CD4-positive, alpha-beta T cell treated with Interleukin-6 for 4 hours (primary cell): ENCODE results near the gene MAGI2.
"Not testable (repeated sequence)": the region's sequence is repeated elsewhere in the genome, so short reads cannot be mapped to it uniquely, and the experiment has no call there.

Experiments
- DNase-seq: peaks from one replicate; pipeline ENCODE4 v3.0.0-alpha.2; 2020; ENCODE audit warnings: mixed read lengths

The MAGI2 gene

DNA sequence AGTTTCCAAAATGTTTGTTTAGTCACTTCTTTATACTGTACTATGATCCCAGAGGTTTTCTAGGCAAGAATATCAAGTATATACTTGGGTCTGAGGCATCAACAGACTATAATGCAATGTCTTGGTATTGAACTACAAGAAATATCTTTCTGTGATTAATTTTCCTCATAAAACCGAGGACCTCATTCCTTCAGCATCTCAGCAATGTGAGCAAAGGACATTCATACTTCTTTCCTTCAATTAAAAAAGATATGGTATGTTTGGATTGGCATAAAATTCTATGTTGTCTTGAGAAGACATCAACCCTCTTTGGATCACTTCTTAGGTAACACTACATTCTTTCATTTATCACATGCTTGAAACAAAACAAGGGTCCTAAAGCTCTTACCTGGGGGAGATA is 1130.3 kb downstream of the MAGI2 start:
- no peak for DNase-seq

DNA sequence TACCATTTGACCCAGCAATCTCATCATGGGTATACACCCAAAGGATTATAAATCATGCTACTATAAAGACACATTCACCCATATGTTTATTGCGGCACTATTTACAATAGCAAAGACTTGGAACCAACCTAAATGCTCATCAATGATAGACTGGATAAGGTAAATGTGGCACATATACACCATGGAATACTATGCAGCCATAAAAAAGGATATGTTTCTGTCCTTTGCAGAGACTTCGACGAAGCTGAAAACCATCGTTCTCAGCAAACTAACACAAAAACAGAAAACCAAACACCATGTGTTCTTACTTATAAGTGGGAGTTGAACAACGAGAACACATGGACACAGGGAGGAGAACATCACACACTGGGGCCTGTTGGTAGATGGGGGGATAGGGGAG is 1131.2 kb downstream of the MAGI2 start:
- DNase-seq = not testable (repeated sequence)

DNA sequence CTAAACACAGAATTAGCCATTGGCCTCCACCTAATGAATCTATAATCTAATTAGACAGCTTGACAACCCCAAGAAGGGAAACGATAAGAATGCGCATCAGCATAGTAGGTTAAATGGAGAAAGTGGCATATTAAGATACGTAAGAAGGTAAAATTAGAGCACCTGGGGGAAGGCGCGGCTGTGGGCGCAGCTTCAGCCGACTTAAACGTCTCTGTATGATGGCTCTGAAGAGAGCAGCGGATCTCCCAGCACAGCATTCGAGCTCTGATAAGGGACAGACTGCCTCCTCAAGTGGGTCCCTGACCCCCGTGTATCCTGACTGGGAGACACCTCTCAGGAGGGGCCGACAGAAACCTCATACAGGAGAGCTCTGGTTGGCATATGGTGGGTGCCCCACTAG is 1136.1 kb downstream of the MAGI2 start:
- DNase-seq = no peak

DNA sequence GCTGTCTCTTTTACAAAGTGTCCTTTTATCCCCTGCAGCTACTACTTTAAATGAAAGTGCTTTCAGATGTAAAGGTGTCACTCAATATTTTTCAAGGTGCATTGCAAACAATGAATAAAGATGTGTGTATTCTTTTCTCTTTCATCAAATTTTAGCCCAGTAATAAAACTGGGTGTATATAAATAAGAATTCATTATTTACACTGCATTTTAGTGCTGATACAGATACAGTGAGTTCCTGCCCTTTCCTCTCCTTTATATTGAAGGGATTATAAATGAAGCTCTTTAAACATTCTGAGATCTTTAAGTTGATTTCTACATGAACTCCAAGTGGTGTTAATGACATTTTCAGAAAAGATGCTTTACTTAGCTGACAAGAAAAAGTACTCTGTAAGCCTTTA is 1137.4 kb downstream of the MAGI2 start:
- no peak for DNase-seq

DNA sequence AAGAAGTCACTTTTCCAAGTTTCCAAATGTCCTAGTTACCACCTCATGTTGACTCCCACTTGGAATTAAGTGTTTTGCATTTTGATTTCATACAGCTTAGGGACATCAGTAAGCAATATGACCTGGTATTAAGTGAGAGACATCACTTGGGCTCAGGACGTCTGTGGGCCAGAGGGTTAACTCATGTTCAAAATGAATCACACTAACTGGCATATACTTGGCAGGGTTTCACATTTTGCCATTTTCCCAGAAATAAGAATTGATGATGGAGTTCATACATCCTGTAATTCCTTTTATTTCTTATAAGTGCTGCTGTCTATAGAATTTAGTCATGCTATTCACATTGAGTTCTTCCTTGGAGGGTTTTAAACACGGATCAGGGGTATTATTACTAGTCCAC is 1138.3 kb downstream of the MAGI2 start:
- DNase-seq = no peak

DNA sequence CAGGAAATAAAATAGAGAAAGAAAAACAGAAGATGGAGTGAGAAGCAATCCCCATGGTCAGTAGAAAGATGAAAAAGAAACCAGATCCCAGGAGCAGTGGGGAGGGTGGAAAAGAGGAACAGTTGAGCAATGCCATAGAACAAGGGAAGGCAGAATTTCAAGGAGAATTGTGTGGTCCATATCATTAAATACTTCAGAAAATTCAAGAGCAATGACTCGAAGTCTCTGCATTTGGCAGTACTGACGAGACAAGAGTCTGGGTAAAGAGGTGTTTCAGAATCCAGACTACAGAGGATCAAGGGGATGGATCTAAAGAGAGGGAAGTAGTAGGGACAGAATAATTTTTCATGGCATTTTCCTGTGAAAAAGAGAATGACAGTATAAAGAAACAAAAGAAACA is 1142.3 kb downstream of the MAGI2 start:
- DNase-seq = no peak

DNA sequence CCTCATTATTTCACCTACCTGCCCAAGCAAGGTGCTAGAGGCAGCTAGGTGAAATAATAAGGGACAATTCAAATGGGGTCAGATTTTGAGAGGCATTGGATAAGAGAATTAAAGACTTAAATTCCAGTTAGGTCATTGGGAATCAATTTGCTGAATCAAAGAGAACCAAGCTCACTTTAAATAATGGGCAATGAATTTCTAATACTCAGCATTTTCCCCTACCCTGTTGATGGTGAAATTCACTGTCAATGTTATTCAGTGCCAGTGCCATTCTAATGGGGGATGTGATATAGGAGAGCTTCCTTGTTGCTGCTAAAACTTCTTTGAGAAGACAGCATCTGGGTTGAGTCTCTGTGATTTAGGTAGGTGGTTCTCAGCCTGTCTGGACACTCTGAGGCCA is 1145.6 kb downstream of the MAGI2 start:
- DNase-seq = no peak

DNA sequence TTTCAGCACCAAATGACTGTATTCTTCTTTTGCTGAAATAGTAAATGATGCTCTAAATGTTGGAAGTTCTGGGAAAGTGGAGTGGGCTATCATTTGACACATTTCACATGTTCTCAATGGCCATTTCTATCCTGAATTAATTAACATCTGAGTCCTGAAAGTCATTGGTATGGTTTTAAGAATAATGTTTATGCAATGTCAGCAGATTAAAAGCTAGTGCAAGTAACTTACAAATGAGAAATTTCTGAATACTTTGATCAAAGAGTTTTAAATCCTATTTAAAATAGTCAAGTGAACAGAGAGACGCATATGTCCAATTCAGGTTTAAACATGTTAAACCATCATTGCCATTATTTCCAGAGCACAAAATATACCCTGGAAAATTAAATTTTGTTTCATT is 1146.8 kb downstream of the MAGI2 start:
- no peak for DNase-seq

DNA sequence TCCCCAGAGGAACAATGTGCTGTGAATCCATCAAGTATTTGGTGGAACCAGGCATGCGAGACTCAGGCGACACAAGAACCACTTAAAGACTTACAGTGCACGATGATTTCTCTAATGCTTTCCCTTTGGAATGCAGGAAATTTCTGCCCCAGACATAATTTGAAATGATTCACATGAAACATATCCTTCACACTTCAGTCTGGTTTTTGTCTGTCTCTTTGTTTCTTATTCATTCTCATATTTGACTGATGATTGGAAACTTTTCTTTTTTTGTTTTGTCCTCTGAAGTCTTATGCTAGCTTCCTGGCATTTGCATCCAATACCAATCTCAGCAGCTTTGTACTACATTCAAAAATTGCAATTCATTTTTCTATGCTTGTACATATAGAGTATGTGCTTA is 1152.1 kb downstream of the MAGI2 start:
- DNase-seq = no peak

DNA sequence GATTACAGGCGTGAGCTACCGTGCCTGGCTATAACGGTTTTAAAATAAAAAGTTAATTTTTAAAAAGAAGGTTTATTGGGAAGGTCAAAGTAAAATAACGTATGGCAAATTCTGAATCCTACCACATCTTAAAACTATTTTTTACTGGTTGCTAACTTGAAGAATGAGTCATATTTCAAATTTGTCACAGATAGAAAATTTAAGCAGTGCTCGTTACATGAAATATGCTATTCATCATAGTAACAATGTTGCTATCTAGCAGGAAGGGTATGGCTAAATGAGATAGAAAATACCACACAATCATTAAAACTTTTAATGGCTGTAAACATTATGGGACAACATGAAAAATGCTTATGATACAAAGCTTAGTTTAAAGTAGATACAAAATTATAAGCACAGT is 1154.4 kb downstream of the MAGI2 start:
- DNase-seq = no peak

DNA sequence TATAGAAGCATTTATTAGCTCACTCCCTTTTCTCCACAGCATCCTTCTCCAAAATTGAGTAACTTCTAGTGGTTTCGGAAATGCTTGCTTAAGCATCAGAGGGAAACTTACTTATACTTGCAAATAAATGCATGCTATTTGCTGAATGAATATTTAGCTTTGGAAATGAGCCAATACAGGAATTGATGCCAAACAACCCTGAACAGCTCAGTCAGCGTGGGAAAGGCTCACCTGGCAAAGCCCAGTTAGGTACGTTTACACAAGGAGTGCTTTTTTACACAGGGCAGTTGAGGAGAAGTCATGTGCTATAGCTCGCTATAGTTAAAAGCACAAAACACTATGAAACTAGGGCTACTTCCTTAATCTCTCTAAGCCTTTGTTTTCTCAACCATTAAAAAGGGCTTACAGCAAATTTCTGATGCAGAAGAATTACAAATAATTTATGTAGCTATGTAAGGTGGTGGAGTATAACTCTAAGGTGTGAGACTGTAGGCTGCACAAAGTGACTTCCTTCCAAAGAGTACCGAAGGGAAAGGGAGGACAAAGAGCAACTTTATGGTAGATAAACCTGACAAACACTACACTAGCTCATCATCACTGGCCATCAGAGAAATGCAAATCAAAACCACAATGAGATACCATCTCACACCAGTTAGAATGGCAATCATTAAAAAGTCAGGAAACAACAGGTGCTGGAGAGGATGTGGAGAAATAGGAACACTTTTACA is 1156.7 kb downstream of the MAGI2 start:
- no peak for DNase-seq

DNA sequence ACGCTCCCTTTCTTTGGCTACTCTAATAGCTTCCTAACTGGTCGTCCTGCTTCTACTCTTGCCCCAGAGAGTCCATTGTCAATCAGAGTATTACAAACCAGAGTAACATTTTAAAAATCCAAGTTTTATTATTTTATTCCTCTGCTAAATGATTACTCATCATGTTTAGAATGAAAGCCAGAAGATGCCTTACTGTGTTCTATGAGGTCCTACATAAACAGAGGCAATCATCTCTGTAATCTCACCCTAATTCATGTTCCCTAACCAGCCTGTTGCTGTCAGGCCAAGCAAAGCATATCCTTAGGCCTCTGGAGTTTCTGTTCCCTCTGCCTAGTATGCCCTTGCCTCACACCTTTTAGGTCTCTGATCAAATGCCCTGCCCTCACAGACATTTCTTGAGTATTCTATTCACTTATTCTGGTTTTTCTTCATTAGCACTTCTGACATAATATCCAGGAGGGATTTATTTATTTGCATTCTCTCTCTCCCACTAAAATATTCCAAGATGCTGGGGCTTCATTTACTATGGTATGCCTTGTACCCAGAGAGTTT is 1157.3 kb downstream of the MAGI2 start:
- no peak for DNase-seq

DNA sequence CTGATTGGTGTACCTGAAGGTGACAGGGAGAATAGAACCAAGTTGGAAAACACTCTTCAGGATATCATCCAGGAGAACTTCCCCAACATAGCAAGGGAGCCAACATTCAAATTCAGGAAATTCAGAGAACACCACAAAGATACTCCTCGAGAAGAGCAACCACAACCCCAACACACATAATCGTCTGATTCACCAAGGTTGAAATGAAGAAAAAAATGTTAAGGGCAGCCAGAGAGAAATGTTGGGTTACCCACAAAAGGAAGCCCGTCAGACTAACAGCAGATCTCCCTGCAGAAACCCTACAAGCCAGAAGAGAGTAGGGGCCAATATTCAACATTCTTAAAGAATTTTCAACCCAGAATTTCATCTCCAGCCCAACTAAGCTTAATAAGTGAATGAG is 1164.0 kb downstream of the MAGI2 start:
- DNase-seq = not testable (repeated sequence)

DNA sequence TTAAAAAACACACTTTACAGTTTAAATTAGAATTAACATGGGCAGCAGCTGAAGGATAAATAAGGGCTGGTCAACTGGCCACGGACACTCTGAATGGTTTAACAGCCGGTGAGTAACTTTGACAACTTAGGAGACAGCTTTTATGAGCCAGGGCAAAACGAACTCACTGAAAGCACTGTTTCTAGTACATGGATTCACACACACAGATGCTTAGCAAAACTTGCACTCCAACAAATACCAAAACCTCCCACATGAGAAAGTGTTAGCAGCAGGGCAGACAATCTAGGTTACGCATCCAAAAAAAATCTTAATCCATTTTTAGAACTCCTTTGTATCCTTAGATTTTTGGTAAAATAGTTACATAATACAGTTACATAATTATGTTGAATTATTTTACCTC is 1168.5 kb downstream of the MAGI2 start:
- no peak for DNase-seq

DNA sequence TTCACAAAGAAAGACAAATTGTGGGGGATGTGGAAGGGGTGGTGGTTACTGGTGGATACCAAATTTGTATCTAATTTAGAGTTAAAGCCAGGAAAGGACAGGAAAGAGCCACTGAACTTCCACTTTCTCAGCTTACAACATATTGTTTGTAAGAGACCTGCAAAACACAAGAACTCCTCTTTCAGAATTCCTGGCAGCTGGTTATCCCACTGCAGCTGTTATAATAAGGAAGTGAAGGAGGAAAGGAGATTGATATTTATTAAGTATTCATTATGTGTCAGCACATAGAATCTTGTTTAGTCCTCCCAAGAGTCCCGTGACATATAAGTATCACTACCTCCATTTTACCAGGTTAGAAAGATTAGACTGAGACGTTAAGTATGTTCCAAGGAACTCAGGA is 1173.2 kb downstream of the MAGI2 start:
- no peak for DNase-seq

DNA sequence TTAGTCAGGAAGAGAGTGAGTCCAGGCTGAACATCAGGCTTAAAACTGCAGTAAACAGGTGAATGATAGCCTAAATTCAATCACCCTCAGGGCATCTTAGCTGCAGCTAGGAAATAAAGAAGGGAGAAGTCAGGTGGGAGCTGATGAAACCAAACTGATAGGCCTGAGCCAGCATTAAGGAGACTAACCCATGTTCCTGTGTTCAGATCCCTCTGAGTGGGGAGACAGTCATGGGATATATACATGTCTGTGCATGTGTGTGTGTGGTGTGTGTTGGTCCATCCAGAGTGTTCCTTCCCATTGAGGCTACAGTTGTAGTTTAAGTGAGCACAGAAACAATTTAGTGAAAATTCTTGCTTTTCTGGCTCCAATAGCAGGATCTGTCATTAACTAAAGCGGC is 1174.0 kb downstream of the MAGI2 start:
- no peak for DNase-seq

DNA sequence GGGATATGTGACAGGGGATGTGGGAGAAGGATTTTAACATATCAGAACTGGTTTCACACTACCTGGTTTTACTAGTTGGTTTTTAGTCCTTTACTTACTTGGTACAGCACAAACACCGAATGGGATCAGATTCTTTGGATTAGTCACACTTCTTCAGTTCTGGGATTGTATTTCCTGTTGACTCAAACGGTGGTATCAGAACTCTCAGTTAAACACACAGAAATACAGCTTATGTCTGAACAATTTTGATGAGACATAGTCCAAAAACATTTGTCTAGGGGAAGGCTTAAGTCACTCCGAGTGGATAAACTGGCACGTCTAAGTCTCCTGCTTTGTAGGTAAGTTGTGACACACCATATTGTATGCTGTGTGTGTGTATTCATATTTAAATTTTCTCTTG is 1174.4 kb downstream of the MAGI2 start:
- DNase-seq = no peak

DNA sequence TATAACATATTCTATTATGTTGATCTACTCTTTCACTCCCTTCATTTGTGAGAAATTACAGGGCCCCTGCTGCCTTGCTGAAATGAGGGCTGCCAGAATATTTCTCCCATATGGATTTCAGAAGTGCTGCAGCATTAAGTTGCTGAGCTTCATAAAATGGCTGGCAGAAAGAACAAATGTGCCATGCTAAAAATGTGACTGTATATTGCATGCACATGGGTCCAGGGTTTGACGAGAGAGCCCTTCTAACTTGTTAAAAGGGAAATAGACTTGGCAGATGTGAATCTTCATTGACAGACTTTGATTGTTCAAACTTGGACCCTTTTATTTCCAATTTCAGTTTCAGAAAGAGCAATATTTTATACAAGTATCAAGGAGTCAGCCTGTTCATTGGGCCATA is 1186.3 kb downstream of the MAGI2 start:
- DNase-seq = no peak

DNA sequence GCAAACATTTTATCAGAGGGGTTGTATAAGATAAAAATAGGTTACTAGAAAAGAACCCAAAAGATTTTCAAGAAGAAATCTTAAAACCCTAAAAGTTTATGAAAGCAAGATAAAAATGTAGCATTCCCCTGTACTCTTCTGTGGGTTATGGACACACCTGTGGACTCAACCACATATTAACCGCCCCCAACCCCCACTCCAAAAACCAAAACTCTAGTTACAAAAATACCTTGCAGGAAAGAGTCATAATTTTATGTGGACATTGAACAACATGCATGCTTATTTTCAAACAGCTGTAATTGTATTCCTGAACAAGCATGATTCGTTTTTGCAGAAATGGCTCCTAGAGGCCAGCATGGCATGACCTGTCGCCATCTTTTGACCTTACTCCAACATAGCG is 1188.0 kb downstream of the MAGI2 start:
- DNase-seq = no peak

DNA sequence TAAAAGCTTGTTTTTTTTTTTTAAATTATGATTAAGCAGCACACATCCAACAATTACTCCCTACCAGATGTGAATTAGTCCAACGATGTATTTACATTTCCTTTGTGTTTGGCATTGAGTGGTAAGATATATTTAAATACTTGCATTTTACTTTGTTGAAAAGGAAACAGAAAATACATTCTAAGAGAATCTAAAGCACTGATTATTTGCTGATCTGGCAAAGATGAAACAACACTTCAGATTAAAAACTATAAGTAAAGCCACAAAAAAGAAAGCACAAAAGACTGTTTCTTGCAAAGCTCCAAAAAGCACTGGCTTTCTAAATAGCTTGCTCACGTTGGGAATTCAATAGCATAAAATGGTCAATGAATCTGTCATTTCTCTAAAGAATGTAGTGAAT is 1188.4 kb downstream of the MAGI2 start:
- no peak for DNase-seq

DNA sequence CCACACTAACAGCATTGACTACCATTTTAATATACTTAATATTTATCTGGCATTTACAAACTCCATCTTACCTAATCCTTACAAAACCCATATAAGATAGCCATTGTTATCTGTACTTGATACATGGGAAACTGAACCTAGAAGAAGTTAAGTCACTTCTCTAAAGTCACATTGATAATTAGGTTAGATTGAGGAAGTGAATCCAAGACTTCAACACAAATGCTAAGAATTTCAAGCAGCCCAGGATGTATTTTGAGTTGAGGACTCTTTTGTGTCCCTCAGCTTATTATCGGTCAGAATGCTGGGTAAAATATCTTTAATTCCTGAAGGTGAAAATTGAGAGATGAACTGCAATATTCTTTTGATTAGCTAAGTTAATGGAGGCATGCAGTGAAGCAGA is 1189.4 kb downstream of the MAGI2 start:
- DNase-seq = no peak

DNA sequence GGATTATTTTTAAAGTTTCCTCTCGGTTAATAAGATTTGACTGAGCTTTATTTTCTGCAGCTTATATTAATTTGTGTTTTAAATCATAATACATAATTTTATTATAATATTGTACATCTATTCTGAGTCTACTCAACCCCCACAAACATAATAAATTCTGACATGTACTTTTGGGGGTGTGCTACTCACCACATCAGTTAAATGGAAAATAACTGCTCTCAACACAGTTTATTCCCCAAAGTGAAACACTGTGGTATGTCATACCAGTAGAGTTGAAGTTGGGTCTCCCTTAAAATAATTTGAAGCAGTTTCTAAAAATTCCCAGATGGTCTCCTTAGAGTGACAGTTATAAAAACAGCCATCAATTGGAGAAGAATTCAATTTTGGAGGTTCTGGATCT is 1191.7 kb downstream of the MAGI2 start:
- DNase-seq = no peak

DNA sequence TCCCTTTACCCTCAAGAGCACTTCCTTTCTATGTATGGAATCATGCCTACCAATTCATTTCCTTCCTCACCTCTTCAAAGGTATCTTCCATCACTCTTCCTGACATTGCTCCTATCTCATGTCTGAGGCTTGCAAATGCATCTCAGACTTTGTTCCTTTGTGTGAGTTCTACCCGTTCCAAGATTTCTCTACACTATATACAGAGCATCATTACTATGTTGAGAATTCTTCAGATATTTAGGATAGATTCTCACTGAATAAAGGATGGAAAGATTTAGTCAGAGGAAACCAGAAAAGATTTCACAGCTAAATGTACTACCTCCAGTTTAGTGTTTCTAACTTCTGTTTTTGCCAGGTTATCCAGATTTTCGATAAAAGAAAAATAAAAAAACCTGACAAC is 1192.2 kb downstream of the MAGI2 start:
- DNase-seq = no peak

DNA sequence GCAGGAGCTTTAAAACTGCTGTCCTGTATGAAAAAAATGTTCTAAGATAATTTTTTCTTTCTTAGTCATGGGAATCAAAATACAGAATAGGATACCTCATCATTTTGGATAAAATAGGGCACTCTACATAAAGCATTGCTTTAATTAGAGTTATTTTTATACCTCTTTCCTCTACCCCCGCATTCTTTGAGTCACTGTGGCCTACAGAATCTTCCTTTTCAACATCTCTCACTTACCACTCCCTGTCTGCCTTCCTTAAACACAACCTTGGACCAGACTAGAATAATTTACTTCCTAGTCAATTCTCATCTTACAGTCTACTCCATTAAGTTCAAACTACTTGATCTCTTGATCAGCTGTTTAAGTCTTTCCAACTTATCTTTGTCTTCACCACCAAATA is 1192.6 kb downstream of the MAGI2 start:
- no peak for DNase-seq

DNA sequence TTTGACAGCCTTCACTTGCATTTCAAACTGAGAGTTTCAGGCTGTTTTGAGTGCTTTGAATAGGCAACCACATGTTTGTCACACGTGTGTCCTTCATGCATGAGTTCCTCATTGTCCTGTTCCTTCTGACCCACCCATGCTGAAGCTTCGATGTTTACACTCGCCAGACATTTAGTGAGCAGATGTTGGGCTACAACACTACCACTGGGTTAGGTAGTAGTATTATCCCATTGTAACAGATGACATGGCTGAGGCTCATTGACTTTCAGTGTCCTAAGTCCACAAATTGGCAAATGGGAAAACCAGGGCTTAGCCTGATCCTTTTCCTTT is 1198.8 kb downstream of the MAGI2 start:
- no peak for DNase-seq
